Breast epithelium (tissue), 3 donors: ENCODE measurements around the gene ABHD6.

Source experiments
- POLR2A ChIP-seq: fragments of 450-650 bp; IDR thresholded peaks from one replicate; pipeline ENCODE4 v1.6.1; 2016; ENCODE audit warnings: antibody characterized with exemption, mild to moderate bottlenecking, moderate library complexity
- POLR2AphosphoS5 ChIP-seq, 3 donors: sonication (generic); formaldehyde crosslinking; IDR thresholded peaks; one replicate each; pipeline ENCODE4 v1.6.1; 2017; ENCODE audit warnings: antibody characterized with exemption in 3 of 3
- TF ChIP-seq, protein P1 (sequence below), 3 donors: fragments of 450-650 bp; IDR thresholded peaks; one replicate each; pipeline ENCODE4 v1.5.1; 2016 to 2017; ENCODE audit warnings: antibody characterized with exemption in 3 of 3, mild to moderate bottlenecking in 3 of 3, moderate library complexity in 3 of 3

DNA sequence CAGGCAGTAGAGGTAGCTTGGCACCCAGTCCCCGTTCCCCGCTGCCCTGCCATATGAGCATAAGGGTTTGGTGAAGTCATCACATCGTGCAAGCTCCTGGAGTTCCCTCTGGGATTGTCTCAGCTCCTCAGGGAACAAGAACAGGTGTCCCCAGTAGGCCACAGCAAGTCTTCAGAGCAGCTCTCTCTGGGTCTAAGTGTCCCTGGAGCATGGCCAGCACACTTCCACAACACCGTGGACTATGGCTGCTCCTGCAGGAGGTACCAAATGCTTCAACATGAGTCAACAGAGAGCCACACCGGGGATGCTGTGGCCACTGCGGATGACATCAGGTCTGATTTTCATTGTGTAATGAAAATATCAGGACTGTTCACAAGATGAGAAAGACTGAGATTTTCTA, 23.1 kb downstream of the ABHD6 start:
- TF ChIP-seq, protein P1, sequence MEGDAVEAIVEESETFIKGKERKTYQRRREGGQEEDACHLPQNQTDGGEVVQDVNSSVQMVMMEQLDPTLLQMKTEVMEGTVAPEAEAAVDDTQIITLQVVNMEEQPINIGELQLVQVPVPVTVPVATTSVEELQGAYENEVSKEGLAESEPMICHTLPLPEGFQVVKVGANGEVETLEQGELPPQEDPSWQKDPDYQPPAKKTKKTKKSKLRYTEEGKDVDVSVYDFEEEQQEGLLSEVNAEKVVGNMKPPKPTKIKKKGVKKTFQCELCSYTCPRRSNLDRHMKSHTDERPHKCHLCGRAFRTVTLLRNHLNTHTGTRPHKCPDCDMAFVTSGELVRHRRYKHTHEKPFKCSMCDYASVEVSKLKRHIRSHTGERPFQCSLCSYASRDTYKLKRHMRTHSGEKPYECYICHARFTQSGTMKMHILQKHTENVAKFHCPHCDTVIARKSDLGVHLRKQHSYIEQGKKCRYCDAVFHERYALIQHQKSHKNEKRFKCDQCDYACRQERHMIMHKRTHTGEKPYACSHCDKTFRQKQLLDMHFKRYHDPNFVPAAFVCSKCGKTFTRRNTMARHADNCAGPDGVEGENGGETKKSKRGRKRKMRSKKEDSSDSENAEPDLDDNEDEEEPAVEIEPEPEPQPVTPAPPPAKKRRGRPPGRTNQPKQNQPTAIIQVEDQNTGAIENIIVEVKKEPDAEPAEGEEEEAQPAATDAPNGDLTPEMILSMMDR (IDR thresholded peaks at IDR 0.05): no peak
- TF ChIP-seq POLR2A: no peak
- no peak for TF ChIP-seq POLR2AphosphoS5 (IDR thresholded peaks at IDR 0.05)
